GM21360 (cell line): Measurements from ENCODE around the gene BCL11A.

ENCODE experiments used
- ATAC-seq: cut with Tn5 transposase; IDR thresholded peaks from one replicate; pipeline ENCODE4 v1.9.1; 2021; ENCODE audit warnings: mild to moderate bottlenecking, moderate library complexity; ENCODE audit not compliant: unreplicated experiment

Gene BCL11A

GRCh38 chr2:60469536-60470317, 83.7 kb downstream of the BCL11A start:
- no peak for ATAC-seq

GRCh38 chr2:60468382-60469085, 84.9 kb downstream of the BCL11A start:
- ATAC-seq: no peak

GRCh38 chr2:60466161-60466702, 87.2 kb downstream of the BCL11A start:
- no peak for ATAC-seq

GRCh38 chr2:60465736-60466135, 87.7 kb downstream of the BCL11A start:
- ATAC-seq: no peak

GRCh38 chr2:60463249-60463648, 90.2 kb downstream of the BCL11A start:
- no peak for ATAC-seq

- no peak for ATAC-seq
Observed at GRCh38 chr2:60461421-60462108, 91.9 kb downstream of the BCL11A start.

- ATAC-seq: no peak
Observed at GRCh38 chr2:60460577-60461420, 92.7 kb downstream of the BCL11A start.

- no peak for ATAC-seq
Observed at GRCh38 chr2:60459851-60460250, 93.6 kb downstream of the BCL11A start.

GRCh38 chr2:60456115-60456770, 97.2 kb downstream of the BCL11A start:
- no peak for ATAC-seq

- ATAC-seq: no peak
Observed at GRCh38 chr2:60453872-60454271, 99.6 kb downstream of the BCL11A start.

- no peak for ATAC-seq
Observed at GRCh38 chr2:60453301-60453700, 100.2 kb downstream of the BCL11A start.

- ATAC-seq: no peak
Observed at GRCh38 chr2:60450488-60450887, 103.0 kb downstream of the BCL11A start.

GRCh38 chr2:60447943-60448342, 105.5 kb downstream of the BCL11A start:
- no peak for ATAC-seq

GRCh38 chr2:60446413-60447267, 106.8 kb downstream of the BCL11A start:
- peak; percentile 87 for ATAC-seq

GRCh38 chr2:60445684-60446179, 107.7 kb downstream of the BCL11A start:
- ATAC-seq: no peak

GRCh38 chr2:60442608-60443007, 110.8 kb downstream of the BCL11A start:
- ATAC-seq: no peak

- ATAC-seq: no peak
Observed at GRCh38 chr2:60441800-60442199, 111.7 kb downstream of the BCL11A start.

GRCh38 chr2:60440767-60441163, 112.7 kb downstream of the BCL11A start:
- no peak for ATAC-seq
